Hypothalamus (tissue), 51 donors: ENCODE results near the gene PDCD1.
A peak's percentile ranks its signal among the peaks of the same experiment; 100 is the strongest.

ENCODE experiments used
- DNase-seq, 51 donors: peaks; one replicate each; lab custom pipeline; 2025; lab: John Stamatoyannopoulos, UW

PDCD1 gene

DNA sequence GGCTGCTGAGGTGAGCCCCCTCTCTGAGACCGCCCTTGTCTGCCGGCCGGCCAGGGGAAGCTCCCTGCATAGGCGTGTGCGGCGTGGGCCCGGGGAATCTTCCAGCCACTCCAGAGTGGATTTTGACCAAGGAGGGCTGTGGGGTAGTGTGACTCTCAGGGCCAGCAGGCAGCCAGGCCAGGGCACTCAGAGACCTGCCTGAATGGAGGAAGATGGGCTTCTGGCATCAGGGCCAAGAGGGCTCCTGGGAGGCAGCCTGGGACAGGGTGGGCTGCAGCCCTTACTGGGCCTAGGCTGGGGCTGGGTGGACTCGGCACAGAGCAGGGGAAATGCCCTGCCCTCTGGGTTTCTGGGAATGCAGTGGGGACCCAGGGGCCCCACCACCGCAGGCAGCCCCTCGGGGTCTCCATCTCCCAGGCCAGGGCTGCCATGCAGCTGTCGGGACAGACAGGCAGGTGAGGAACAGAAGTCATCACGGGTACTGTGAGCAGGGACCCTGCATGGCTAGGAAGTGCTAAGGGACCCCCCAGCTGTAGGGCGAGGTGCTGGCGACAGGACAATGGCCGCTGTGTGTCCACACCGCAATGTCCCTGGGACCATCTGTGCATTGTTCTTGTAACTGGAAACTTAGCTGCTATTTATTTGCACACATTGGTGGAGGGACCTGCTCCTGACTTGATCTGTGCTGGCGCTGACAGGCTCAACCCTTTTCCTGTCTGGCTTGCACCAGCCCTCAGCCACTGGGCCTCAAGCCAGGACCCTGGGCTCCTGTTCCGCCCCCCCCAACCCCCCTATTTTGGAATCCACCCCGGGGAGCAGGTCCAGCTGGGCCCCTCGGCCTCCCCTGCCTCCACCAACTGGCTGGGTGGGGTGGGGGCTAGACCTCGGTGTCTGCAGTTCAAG, 4.1 kb downstream of the PDCD1 start:
- DNase-seq = no peak

GRCh38 chr2:241853651-241854341, 4.9 kb downstream of the PDCD1 start:
- peak in 6 of 51 donors; percentile 35 to 56 (median 44) for DNase-seq

DNA sequence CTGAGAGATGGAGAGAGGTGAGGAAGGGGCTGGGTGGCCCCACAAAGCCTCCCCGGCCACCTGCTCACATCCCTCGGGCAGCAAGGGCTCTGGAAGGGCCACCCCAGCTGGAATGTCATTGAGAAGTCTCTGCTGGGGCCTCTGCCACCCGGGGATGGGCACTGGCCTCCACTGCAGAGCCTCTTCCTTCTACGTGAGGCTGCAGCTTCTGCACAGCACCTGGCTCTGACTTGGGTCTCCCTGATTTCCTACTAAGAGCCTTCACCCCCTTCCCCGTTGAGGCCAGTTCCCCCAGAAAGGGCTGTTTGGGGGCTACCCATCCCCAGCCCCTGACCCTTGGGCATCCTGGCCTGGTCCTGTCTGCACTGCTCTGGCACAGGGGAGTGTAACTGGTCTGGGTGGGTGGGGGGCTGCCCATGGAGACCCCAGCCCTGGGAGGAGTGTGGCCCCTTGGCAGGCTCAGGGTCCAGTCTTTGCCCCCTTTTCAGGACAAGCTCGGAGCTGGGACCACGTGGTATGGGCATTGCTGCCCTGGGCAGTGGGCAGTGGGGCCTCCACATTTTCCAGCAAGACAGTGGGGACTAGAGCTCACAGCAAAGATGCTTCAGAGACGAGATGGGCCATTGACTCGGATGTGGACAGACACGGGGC, 5.6 kb downstream of the PDCD1 start:
- no peak for DNase-seq

DNA sequence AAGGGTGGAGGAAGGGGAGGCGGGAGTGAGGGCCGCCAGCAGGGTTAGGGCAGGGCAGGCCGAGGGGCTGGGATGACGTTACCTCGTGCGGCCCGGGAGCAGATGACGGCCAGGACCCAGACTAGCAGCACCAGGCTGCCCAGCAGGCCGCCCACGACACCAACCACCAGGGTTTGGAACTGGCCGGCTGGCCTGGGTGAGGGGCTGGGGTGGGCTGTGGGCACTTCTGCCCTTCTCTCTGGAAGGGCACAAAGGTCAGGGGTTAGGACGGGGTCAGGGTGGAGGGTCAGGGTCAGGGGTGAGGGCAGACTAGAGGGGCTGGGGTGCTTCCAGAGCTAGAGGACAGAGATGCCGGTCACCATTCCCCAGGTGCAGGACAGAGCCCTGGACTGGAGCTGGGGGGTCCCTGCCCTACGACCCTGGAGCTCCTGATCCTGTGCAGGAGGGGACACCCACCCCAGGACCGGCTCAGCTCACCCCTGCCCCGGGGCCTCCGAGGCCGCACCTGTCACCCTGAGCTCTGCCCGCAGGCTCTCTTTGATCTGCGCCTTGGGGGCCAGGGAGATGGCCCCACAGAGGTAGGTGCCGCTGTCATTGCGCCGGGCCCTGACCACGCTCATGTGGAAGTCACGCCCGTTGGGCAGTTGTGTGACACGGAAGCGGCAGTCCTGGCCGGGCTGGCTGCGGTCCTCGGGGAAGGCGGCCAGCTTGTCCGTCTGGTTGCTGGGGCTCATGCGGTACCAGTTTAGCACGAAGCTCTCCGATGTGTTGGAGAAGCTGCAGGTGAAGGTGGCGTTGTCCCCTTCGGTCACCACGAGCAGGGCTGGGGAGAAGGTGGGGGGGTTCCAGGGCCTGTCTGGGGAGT, 6.3 kb downstream of the PDCD1 start:
- peak in 1 of 51 donors; percentile 84 for DNase-seq

DNA sequence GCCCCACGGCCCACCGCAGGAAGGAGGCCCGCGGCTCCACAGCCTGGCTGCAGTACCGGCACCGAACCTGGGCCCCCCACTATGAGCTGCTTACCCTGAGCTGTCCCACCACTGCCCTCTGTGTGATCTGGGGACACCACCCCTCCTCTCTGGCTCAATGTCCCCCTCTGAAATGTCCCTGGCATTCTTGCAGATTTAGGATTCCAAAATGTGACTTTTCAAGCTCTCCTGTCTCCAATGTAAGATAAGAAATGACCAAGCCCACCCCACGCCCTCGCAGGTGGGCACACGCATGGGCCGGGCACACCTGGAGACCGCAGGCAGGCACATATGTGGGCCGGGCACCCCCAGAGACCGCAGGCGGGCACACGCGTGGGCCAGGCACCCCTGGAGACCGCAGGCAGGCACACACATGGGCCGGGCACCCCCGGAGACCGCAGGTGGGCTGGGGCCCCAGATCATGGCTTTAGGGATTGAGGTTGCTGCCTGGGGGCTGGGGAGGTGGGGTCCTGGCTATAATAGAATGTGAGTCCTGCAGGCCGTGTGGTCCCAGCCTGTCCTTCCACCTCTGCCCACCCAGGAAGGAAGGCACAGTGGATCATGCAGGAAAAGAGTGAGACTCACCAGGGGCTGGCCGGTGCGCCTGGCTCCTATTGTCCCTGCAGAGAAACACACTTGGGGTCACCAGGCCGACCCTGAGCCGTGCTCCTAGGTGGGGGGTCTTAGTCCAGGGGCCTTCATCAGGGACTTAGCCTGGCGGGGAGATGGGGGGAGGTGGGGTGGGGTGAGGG, 7.2 kb downstream of the PDCD1 start:
- peak in 1 of 51 donors; percentile 90 for DNase-seq

DNA sequence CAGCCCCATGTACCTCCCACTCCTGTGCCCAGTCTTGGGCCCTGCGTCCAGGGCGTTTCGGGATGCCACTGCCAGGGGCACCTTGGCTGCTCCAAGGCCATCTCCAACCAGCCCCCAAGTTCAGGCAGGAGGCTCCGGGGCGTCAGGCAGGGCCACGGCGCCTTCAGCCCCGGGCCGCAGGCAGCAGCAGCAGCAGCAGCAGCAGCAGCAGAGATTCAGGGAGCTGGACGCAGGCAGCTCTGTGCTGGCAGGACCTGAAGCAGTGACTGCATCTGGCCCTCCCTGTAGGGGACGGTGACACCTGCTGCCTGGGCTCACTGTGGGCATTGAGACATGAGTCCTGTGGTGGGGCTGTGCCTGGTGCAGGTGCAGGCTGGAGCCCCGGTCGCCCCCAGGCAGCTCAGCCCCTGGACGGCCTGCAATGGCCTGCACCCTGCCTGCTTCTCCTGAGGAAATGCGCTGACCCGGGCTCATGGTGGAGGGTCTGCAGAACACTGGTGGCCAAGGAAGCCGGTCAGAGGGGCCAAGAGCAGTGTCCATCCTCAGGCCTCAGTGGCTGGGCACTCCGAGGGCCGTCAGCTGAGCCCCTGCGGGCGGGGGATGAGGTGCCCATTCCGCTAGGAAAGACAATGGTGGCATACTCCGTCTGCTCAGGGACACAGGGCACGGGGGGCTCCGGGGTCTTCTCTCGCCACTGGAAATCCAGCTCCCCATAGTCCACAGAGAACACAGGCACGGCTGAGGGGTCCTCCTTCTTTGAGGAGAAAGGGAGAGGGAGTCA, 8.0 kb downstream of the PDCD1 start:
- no peak for DNase-seq

- DNase-seq = no peak
Measured at GRCh38 chr2:241849616-241850543, 8.8 kb downstream of the PDCD1 start.

DNA sequence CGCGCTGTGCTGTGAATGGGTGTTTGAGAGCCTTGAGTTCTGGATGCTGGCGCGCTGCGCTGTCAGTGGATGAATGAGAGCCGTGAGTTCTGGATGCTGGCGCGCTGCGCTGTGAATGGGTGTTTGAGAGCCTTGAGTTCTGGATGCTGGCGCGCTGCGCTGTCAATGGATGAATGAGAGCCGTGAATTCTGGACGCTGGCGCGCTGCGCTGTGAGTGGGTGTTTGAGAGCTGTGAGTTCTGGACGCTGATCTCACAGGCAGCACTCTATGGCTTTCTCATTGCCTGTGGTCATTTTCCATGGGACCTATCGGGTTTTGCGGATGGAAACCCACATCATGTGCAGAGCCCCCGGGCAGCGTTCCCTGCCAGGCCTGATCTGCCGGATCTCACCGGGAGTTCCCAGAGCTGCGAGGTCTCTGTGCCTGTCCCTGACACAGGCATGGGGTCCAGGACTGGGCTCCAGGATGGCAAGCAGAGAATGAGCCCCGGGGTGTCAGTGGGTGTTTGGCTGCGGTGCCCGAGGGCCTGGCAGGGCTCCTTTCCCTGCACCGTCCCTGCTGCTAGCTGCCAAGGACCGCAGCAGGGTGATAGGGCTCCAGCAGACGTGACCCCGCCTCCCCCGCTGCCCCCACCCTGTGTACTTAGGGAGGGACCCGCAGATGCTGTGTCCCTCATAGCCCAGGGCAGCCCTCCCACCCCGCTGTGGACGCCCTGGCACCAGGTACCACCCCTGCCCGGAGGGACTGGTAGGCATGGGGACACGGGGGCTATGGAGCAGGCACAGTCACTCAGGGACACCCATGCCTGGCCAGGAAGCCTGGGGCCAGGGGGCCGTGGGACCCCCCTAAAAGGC, 9.7 kb downstream of the PDCD1 start:
- no peak for DNase-seq

GRCh38 chr2:241846406-241846805, 12.3 kb downstream of the PDCD1 start:
- no peak for DNase-seq

- no peak for DNase-seq
Measured at GRCh38 chr2:241844831-241845578, 13.7 kb downstream of the PDCD1 start.

DNA sequence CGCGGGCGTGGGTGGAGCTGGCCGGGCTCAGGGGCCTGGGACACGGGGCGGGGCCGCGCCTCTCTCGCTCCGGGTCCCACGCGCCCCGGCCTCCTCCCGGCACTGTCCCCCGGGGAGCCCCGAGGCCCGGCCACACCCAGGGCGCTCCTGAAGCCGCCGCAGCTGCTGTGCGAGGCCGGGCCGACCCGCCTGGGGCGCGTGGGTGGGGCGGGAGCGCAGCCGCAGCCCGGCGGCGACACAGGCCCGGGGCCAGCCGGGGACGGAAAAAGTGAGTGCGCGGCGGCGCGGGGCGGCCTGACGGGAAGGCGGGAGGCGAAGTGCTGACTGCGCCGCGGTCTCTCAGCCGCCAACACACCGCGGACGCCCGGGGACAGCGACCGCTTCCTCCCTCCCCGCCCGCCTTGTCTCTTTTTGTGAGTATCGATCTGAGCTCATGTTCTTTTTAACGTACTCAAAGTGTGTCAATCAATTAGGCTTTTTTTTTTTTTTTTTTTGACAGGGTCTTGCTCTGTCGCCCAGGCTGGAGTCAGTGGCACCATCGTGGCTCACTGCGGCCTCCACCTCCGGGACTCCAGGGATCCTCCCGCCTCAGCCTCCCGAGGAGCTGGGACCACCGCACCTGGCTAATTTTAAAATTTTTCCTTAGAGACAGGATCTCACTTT, 14.5 kb downstream of the PDCD1 start:
- DNase-seq = peak in 16 of 51 donors; percentile 24 to 70 (median 45)

- no peak for DNase-seq
Measured at GRCh38 chr2:241843321-241844065, 15.2 kb downstream of the PDCD1 start.

GRCh38 chr2:241842620-241843211, 16.0 kb downstream of the PDCD1 start:
- DNase-seq = peak in 5 of 51 donors; percentile 9 to 55 (median 30)

- no peak for DNase-seq
Measured at GRCh38 chr2:241842067-241842415, 16.7 kb downstream of the PDCD1 start.
